T-helper 9 cell (primary cell): Measurements from ENCODE around the gene OPN5.

Source experiments
- DNase-seq: peaks from one replicate; pipeline ENCODE4 v3.0.0-alpha.2; 2020

The OPN5 gene

DNA sequence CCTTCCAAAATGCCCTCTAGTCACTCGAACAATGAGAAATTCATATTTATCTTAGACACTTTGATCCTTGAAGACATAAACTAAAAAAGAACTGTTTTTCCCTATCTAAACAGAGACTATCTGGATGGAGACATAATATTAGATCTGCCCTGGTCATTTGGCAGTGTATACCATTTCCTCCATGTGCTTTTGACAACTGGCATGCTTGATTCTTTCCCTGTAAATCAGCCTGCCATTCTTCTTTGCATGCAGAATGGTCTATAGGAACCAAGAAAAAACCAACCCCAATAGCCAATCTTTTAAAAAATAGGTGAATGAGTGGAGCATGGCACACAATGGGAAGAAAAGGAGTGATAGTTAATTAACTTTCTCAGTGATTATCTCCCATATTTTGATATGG lies 93.8 kb downstream of the OPN5 start:
- DNase-seq, result no peak
